Peyer's patch (tissue), 4 donors: ENCODE data around the gene IQGAP2. TPM values are rescaled to one million over a fixed set of nuclear protein-coding genes. Genes with fewer than 3 reads are reported as not detected.
A peak's percentile ranks its signal among the peaks of the same experiment; 100 is the strongest.

Experiments
- DNase-seq, 3 donors: peaks; one replicate each; pipeline ENCODE4 v3.0.0-alpha.2; 2017 to 2019
- H3K27ac ChIP-seq, 4 donors: fragments of 200-600 bp; sonication (generic); one replicate each; pipeline ENCODE4 v1.5.1; 2016 to 2019
- H3K27me3 ChIP-seq, 2 donors: fragments of 200-600 bp; sonication (generic); one replicate each; pipeline ENCODE4 v1.5.1; 2019
- H3K36me3 ChIP-seq, 3 donors: fragments of 200-600 bp; sonication (generic); one replicate each; pipeline ENCODE4 v1.5.1; 2016 to 2019
- H3K4me1 ChIP-seq, 4 donors: fragments of 200-600 bp; sonication (generic); one replicate each; pipeline ENCODE4 v1.5.1; 2016 to 2019
- H3K4me3 ChIP-seq, 4 donors: fragments of 200-600 bp; sonication (generic); 1 replicate in 3 of 4; 2 replicates in 1 of 4; pipeline ENCODE4 v1.5.1; 2016 to 2019; ENCODE audit warnings: mild to moderate bottlenecking in 1 of 4
- H3K9me3 ChIP-seq, 4 donors: fragments of 200-600 bp; sonication (generic); one replicate each; pipeline ENCODE4 v1.5.1; 2016 to 2019; ENCODE audit warnings: mild to moderate bottlenecking in 1 of 4
- POLR2A ChIP-seq, 2 donors: fragments of 450-650 bp; IDR thresholded peaks; one replicate each; pipeline ENCODE4 v1.5.1; 2017; ENCODE audit warnings: antibody characterized with exemption in 2 of 2, mild to moderate bottlenecking in 2 of 2, moderate library complexity in 2 of 2
- total RNA-seq, 4 donors: library from RNA; depleted of rRNA; stranded (reverse); fragments of >200 nt; gene quantifications; one replicate each; pipeline ENCODE4 v1.1.0, GENCODE V29; 2016
- TF ChIP-seq, protein P1 (sequence below), 6 experiments: fragments of 450-650 bp in 4 of 6; fragments of 200-600 bp in 2 of 6; sonication (generic) in 1 of 6; IDR thresholded peaks; one replicate each; pipeline ENCODE4 v1.5.1; 2017 to 2019; ENCODE audit warnings: antibody characterized with exemption in 6 of 6, mild to moderate bottlenecking in 3 of 6, moderate library complexity in 1 of 6

The IQGAP2 gene
- total RNA-seq, 4 donors from 2014 or later = 58.6 to 110 (median 84.7) TPM

DNA sequence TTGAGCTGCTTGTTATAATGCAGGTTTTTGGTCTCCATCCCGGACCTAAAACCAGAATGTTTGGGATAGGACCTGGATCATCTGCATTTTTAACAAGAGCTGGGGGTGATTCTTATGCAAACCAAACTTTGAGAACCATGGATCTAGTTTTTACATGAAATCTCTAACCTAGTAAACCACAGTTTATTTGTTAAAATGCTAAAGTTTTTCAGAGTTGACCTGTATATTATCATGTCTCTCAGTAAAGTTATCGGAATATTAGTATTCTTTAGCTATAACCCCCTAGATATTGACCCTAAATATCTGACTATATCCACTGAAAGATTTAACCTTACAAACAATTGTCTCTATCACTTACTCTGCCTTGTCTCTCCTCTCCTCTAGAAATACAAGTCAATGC lies 341.5 kb downstream of the IQGAP2 start:
- H3K27ac ChIP-seq = peak overlapping the region in 1 of 4 donors; percentile 41
- H3K4me1 ChIP-seq = peaks cover 0 to under 1% (median 0%) of the 10 kb centered on the region in 4 donors
- H3K36me3 ChIP-seq = no peaks in the 10 kb centered on the region
- TF ChIP-seq, protein P1, sequence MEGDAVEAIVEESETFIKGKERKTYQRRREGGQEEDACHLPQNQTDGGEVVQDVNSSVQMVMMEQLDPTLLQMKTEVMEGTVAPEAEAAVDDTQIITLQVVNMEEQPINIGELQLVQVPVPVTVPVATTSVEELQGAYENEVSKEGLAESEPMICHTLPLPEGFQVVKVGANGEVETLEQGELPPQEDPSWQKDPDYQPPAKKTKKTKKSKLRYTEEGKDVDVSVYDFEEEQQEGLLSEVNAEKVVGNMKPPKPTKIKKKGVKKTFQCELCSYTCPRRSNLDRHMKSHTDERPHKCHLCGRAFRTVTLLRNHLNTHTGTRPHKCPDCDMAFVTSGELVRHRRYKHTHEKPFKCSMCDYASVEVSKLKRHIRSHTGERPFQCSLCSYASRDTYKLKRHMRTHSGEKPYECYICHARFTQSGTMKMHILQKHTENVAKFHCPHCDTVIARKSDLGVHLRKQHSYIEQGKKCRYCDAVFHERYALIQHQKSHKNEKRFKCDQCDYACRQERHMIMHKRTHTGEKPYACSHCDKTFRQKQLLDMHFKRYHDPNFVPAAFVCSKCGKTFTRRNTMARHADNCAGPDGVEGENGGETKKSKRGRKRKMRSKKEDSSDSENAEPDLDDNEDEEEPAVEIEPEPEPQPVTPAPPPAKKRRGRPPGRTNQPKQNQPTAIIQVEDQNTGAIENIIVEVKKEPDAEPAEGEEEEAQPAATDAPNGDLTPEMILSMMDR (IDR thresholded peaks at IDR 0.05) = no peak
- no peak for TF ChIP-seq POLR2A (IDR thresholded peaks at IDR 0.05)
- H3K27me3 ChIP-seq = no peaks in the 10 kb centered on the region
- no peaks in the 10 kb centered on the region for H3K9me3 ChIP-seq
- H3K4me3 ChIP-seq = no peak overlapping the region
- no peak for DNase-seq

DNA sequence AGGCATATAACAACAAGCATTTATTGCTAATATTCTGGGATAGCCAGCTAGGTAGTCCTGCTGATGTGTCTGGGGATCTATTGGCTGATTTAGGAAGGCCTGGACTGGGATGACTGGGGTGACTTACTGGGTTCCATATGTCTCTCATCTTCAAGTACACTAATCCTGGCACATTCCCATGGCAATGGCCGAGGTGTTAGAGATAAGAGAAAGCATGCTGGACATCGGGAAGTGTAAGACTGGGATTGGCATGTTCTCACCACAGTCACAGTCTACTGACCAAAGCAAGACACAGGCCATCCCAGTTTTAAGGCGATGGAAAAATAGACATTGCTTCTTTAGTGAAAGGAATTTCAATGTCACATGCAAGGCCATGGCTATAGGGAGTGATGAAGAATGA lies 342.6 kb downstream of the IQGAP2 start:
- no peak overlapping the region for H3K4me3 ChIP-seq
- H3K9me3 ChIP-seq = no peaks in the 10 kb centered on the region
- TF ChIP-seq, protein P1 (IDR thresholded peaks at IDR 0.05) = no peak
- TF ChIP-seq POLR2A (IDR thresholded peaks at IDR 0.05) = no peak

DNA sequence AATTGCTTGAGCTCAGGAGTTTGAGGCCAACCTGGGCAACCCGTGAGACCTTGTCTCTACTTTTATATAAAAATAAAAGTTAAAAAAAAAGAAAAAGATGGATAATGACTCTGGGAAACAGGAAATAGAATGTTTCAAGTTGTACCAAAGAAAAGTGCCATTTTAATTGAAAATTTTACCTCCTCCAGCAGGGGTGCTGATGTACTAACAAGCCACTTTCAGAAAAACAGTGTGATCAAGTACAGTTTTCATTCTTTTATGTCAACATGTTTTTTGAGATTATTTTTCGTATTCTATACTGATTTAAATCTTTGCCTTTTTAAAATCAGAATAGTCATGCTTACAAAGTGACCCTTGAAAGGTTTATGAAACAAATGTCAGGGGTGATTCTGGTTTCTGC lies 343.6 kb downstream of the IQGAP2 start:
- H3K4me1 ChIP-seq = no peaks in the 10 kb centered on the region
- H3K27me3 ChIP-seq = no peaks in the 10 kb centered on the region
- no peaks in the 10 kb centered on the region for H3K36me3 ChIP-seq
- H3K4me3 ChIP-seq = no peak overlapping the region
- DNase-seq = no peak
- H3K9me3 ChIP-seq = no peaks in the 10 kb centered on the region
- no peak for TF ChIP-seq POLR2A (IDR thresholded peaks at IDR 0.05)
- TF ChIP-seq, protein P1 (IDR thresholded peaks at IDR 0.05) = no peak
- no peak overlapping the region for H3K27ac ChIP-seq

More for the DNA sequence above, 342.6 kb downstream of the IQGAP2 start:
- Histone ChIP-seq H3K4me1 (no peaks in the 10 kb centered on the region), H3K27ac (no peak overlapping the region), H3K36me3 (no peaks in the 10 kb centered on the region), H3K27me3 (no peaks in the 10 kb centered on the region)
- no peak for DNase-seq

DNA sequence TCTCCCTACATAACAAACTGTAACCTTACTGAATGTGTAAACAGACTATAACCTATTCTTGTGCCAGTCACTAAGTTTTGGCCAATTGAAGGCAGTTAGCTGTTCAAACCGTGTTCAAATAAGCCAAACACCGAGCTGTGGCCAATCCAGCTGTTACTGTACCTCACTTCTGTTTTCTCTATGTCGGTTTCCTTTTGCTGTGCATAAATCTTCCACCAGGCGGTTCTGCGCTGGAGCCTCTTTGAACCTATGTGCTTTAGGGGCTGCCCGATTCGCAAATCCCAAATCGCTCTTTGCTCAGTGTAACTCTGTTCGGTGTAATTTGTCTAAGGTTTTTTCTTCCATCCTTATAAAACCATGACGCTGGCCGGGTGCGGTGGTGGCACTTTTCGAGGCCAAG lies 344.6 kb downstream of the IQGAP2 start:
- DNase-seq = no peak
- Histone ChIP-seq H3K4me3 (no peak overlapping the region), H3K27me3 (no peaks in the 10 kb centered on the region), H3K9me3 (no peaks in the 10 kb centered on the region), H3K27ac (no peak overlapping the region), H3K4me1 (no peaks in the 10 kb centered on the region), H3K36me3 (no peaks in the 10 kb centered on the region)
- TF ChIP-seq, protein P1 (IDR thresholded peaks at IDR 0.05) = no peak
- TF ChIP-seq POLR2A (IDR thresholded peaks at IDR 0.05) = no peak

- Histone ChIP-seq H3K27me3 (no peaks in the 10 kb centered on the region), H3K9me3 (no peaks in the 10 kb centered on the region), H3K36me3 (no peaks in the 10 kb centered on the region), H3K4me1 (no peaks in the 10 kb centered on the region), H3K27ac (no peak overlapping the region), H3K4me3 (no peak overlapping the region)
- no peak for DNase-seq
- no peak for TF ChIP-seq POLR2A (IDR thresholded peaks at IDR 0.05)
- TF ChIP-seq, protein P1 (IDR thresholded peaks at IDR 0.05) = no peak
Observed at GRCh38 chr5:76751291-76751690, 348.2 kb downstream of the IQGAP2 start.

- no peak for DNase-seq
- no peak for TF ChIP-seq POLR2A (IDR thresholded peaks at IDR 0.05)
- TF ChIP-seq, protein P1 (IDR thresholded peaks at IDR 0.05) = no peak
- no peaks in the 10 kb centered on the region for H3K4me1 ChIP-seq
- H3K27ac ChIP-seq = no peak overlapping the region
- no peak overlapping the region for H3K4me3 ChIP-seq
- H3K9me3 ChIP-seq = no peaks in the 10 kb centered on the region
- no peaks in the 10 kb centered on the region for H3K36me3 ChIP-seq
- H3K27me3 ChIP-seq = no peaks in the 10 kb centered on the region
Observed at GRCh38 chr5:76754668-76755078, 351.6 kb downstream of the IQGAP2 start.
